HEK293 (cell line): ENCODE results near the gene PLCE1.

ENCODE experiments used
- CTCF ChIP-seq: fragments of 450-650 bp; formaldehyde crosslinking; IDR thresholded peaks from 2 replicates; pipeline ENCODE4 v1.5.1; 2016; ENCODE audit warnings: missing biosample characterization, missing genetic modification characterization
- REST ChIP-seq: fragments of 450-650 bp; formaldehyde crosslinking; IDR thresholded peaks from 2 replicates; pipeline ENCODE4 v1.5.1; 2016; ENCODE audit warnings: missing biosample characterization, missing genetic modification characterization
- YY1 ChIP-seq: fragments of 450-650 bp; formaldehyde crosslinking; IDR thresholded peaks from 2 replicates; pipeline ENCODE4 v1.5.1; 2018; ENCODE audit warnings: missing biosample characterization, missing genetic modification characterization
- ZNF335 ChIP-seq: fragments of 450-650 bp; formaldehyde crosslinking; conservative IDR thresholded peaks from 2 replicates; pipeline ENCODE4 v1.5.1; 2016; ENCODE audit warnings: missing biosample characterization, missing genetic modification characterization
- ZNF785 ChIP-seq: fragments of 450-650 bp; formaldehyde crosslinking; IDR thresholded peaks from 2 replicates; pipeline ENCODE4 v1.5.1; 2016; ENCODE audit warnings: missing biosample characterization, missing genetic modification characterization

GRCh38 chr10:93997546-93997945, 3.8 kb downstream of the PLCE1 start:
- TF ChIP-seq YY1 (no peak), ZNF785 (tag by site-specific recombination) (no peak), REST (tag by site-specific recombination) (no peak), ZNF335 (tag by site-specific recombination) (no peak), CTCF (tag by site-specific recombination) (no peak)
